ENCODE measurements around the gene PON3.
"Not testable (repeated sequence)": the region's sequence is repeated elsewhere in the genome, so short reads cannot be mapped to it uniquely, and the experiment has no call there.

PON3 gene

DNA sequence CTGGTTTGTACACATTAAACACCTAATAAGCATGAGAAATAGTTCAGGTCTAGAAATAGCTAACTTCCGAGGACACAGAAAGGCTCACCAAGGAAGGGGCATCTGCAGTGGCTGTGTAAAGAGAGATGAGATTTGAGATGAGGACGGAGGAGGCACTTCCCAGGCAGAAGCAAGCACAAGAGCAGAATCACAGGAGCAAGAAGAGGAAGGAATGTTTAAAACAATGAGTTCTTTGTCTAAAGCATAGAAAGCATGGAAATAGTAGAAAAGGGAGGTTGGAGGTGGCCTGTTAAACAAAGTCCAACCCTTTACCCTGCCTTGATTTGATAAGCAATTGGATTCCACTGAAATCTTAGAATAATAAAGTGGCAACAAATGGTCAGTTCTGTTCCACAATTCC, 11.6 kb upstream of the PON3 start:
- Histone ChIP-seq H3K9me3 (ENCODE audit: control insufficient read depth, low read length) (no peaks in the 10 kb centered on the region), H3K36me3 (ENCODE audit: control insufficient read depth, insufficient read depth, low read length, severe bottlenecking) (peaks cover 65% of the 10 kb centered on the region), H3K27me3 (replicated peaks; ENCODE audit: control insufficient read depth, insufficient read depth, low read length) (no peaks in the 10 kb centered on the region), H3K4me3 (ENCODE audit: low read length) (no peak overlapping the region), H3K4me1 (ENCODE audit: control insufficient read depth, insufficient read depth, low read length) (peaks cover 7% of the 10 kb centered on the region), H3K9ac (ENCODE audit: low read length) (no peak overlapping the region)
- no peak for DNase-seq (ENCODE audit: low read depth)

- Histone ChIP-seq H3K36me3 (ENCODE audit: control insufficient read depth, insufficient read depth, low read length, severe bottlenecking) (peaks cover 46% of the 10 kb centered on the region), H3K4me1 (ENCODE audit: control insufficient read depth, insufficient read depth, low read length) (peaks cover 7% of the 10 kb centered on the region), H3K9ac (ENCODE audit: low read length) (no peak overlapping the region), H3K4me3 (ENCODE audit: low read length) (no peak overlapping the region), H3K9me3 (ENCODE audit: control insufficient read depth, low read length) (no peaks in the 10 kb centered on the region), H3K27me3 (replicated peaks; ENCODE audit: control insufficient read depth, insufficient read depth, low read length) (no peaks in the 10 kb centered on the region)
- no peak for DNase-seq (ENCODE audit: low read depth)
These were observed 9.6 kb upstream of the PON3 start for GRCh38 chr7:95405800-95406199.

GRCh38 chr7:95405208-95405607, 9.0 kb upstream of the PON3 start:
- H3K9ac ChIP-seq (ENCODE audit: low read length), result no peak overlapping the region
- H3K4me1 ChIP-seq (ENCODE audit: control insufficient read depth, insufficient read depth, low read length), result peaks cover 7% of the 10 kb centered on the region
- H3K36me3 ChIP-seq (ENCODE audit: control insufficient read depth, insufficient read depth, low read length, severe bottlenecking), result peaks cover 42% of the 10 kb centered on the region
- DNase-seq (ENCODE audit: low read depth), result no peak
- no peaks in the 10 kb centered on the region for H3K9me3 ChIP-seq (ENCODE audit: control insufficient read depth, low read length)
- H3K4me3 ChIP-seq (ENCODE audit: low read length), result no peak overlapping the region
- H3K27me3 ChIP-seq (replicated peaks; ENCODE audit: control insufficient read depth, insufficient read depth, low read length), result no peaks in the 10 kb centered on the region

DNA sequence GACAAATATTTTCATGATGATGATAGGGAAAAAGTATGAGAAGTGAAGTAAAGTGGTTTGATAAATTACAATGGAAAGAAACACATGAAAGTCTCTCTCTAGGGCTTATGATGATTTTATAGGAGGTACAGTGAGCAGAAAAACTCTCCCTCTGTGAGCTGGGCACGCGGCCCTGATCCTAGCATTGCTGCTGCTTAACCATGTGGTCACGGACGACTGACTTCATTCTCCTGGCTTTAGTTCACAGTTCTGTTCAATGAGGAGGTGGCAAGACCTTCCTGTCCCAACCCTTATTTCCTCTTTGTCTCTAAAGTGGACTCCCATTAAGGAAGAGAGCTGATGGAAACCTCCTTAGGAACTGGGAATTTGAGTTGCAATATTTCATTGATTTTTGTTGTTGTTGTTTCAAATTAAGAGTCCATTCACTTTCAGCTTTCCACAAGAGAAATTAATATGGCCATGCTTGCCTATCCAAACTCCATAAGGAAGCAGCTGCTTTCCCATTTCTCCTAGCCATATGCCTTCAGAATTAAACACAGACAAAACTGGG, 8.2 kb upstream of the PON3 start:
- Histone ChIP-seq H3K36me3 (ENCODE audit: control insufficient read depth, insufficient read depth, low read length, severe bottlenecking) (peaks cover 36% of the 10 kb centered on the region), H3K9me3 (ENCODE audit: control insufficient read depth, low read length) (no peaks in the 10 kb centered on the region), H3K4me3 (ENCODE audit: low read length) (no peak overlapping the region), H3K9ac (ENCODE audit: low read length) (no peak overlapping the region), H3K27me3 (replicated peaks; ENCODE audit: control insufficient read depth, insufficient read depth, low read length) (no peaks in the 10 kb centered on the region), H3K4me1 (ENCODE audit: control insufficient read depth, insufficient read depth, low read length) (peaks cover 7% of the 10 kb centered on the region)
- no peak for DNase-seq (ENCODE audit: low read depth)

GRCh38 chr7:95398155-95398940, 2.2 kb upstream of the PON3 start:
- no peaks in the 10 kb centered on the region for H3K9me3 ChIP-seq (ENCODE audit: control insufficient read depth, low read length)
- no peak overlapping the region for H3K9ac ChIP-seq (ENCODE audit: low read length)
- H3K4me3 ChIP-seq (ENCODE audit: low read length), result no peak overlapping the region
- DNase-seq (ENCODE audit: low read depth), result no peak
- peaks cover 7% of the 10 kb centered on the region for H3K27me3 ChIP-seq (replicated peaks; ENCODE audit: control insufficient read depth, insufficient read depth, low read length)
- no peaks in the 10 kb centered on the region for H3K36me3 ChIP-seq (ENCODE audit: control insufficient read depth, insufficient read depth, low read length, severe bottlenecking)
- H3K4me1 ChIP-seq (ENCODE audit: control insufficient read depth, insufficient read depth, low read length), result no peaks in the 10 kb centered on the region

DNA sequence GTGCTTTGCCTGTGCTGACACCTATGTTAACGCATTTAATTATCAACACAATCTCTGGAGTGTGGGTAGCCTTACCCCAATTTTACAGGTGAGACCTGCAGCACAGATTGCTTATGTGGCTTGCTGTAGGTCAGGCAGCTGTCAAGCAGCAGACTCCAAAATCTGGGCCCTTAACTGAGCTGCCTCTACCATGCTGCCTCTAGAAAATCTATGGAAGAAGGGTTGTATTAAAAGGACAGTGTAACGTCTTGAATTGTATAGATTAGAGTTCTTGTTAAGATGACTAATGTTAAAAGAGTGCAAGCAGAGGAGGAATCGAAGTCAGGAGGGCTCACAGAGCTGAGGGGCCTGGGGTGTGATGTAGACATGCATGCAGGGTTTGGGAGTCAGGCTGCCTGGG, 1.2 kb upstream of the PON3 start:
- Histone ChIP-seq H3K9ac (ENCODE audit: low read length) (no peak overlapping the region), H3K27me3 (replicated peaks; ENCODE audit: control insufficient read depth, insufficient read depth, low read length) (peaks cover 7% of the 10 kb centered on the region), H3K4me3 (ENCODE audit: low read length) (no peak overlapping the region), H3K4me1 (ENCODE audit: control insufficient read depth, insufficient read depth, low read length) (no peaks in the 10 kb centered on the region), H3K9me3 (ENCODE audit: control insufficient read depth, low read length) (no peaks in the 10 kb centered on the region), H3K36me3 (ENCODE audit: control insufficient read depth, insufficient read depth, low read length, severe bottlenecking) (no peaks in the 10 kb centered on the region)
- no peak for DNase-seq (ENCODE audit: low read depth)

DNA sequence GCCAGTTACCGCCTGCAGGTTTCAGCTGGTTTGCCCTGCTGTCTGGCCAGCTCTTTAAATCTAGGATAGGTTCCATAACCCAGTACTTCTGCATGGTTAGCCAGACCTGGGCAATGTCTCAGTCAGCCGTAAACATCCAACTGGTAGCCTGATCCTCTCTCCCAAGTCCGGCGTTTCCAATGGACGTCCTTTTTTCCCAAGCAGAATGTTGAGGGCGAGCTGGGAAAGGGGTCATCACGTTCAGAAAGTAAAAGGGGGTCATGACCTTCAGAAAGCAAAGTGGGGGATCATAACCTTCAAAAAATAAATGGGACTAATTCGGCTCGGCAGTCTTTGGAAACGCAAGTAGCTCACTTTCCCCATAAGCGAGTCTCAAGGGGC, 430 bp downstream of the PON3 start:
- Histone ChIP-seq H3K9ac (ENCODE audit: low read length) (no peak overlapping the region), H3K4me3 (ENCODE audit: low read length) (no peak overlapping the region), H3K4me1 (ENCODE audit: control insufficient read depth, insufficient read depth, low read length) (peaks cover 5% of the 10 kb centered on the region), H3K36me3 (ENCODE audit: control insufficient read depth, insufficient read depth, low read length, severe bottlenecking) (no peaks in the 10 kb centered on the region), H3K9me3 (ENCODE audit: control insufficient read depth, low read length) (no peaks in the 10 kb centered on the region), H3K27me3 (replicated peaks; ENCODE audit: control insufficient read depth, insufficient read depth, low read length) (peaks cover 7% of the 10 kb centered on the region)
- no peak for DNase-seq (ENCODE audit: low read depth)

DNA sequence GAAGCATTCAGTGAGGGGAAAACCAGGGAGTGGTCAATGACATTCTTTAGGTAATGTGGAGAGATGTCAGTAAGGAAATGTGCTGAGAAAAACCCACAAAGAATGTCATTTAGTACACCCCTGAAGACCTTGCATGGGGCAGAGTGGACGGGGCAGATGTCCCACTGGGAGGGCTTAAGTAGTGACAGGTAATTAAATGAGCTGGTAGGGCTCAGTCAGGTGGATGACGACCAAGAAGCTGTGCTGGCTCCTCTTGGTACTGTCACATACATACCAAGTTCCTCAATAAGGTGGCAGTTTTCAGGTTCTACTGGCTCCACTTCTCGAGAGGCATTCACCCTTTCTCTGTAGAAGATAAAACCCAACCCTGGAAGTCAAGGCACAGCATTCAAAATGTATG, 1.8 kb downstream of the PON3 start:
- H3K9me3 ChIP-seq (ENCODE audit: control insufficient read depth, low read length), result no peaks in the 10 kb centered on the region
- peaks cover 5% of the 10 kb centered on the region for H3K4me1 ChIP-seq (ENCODE audit: control insufficient read depth, insufficient read depth, low read length)
- no peaks in the 10 kb centered on the region for H3K36me3 ChIP-seq (ENCODE audit: control insufficient read depth, insufficient read depth, low read length, severe bottlenecking)
- DNase-seq (ENCODE audit: low read depth), result no peak
- H3K9ac ChIP-seq (ENCODE audit: low read length), result no peak overlapping the region
- no peak overlapping the region for H3K4me3 ChIP-seq (ENCODE audit: low read length)
- peaks cover 7% of the 10 kb centered on the region for H3K27me3 ChIP-seq (replicated peaks; ENCODE audit: control insufficient read depth, insufficient read depth, low read length)

DNA sequence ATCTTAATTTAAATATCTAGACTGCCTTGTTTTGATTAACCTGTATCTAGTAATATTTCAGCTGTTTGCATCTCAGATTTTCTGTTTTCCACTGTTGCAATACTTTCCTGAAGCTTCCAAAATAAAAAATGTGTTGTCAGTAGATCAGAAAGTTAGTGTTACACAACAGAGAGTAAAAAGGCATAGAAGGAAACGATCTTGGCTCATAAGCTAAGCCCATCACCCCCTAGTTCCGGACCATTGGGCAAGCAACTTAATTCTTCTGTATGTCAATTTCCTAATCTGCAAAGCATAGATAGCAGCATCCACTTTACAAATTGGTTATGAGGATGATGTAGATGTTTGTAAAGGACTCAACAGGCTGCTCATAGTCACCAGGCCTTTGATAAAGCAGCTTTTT, 4.4 kb downstream of the PON3 start:
- no peak for DNase-seq (ENCODE audit: low read depth)
- peaks cover 5% of the 10 kb centered on the region for H3K4me1 ChIP-seq (ENCODE audit: control insufficient read depth, insufficient read depth, low read length)
- H3K36me3 ChIP-seq (ENCODE audit: control insufficient read depth, insufficient read depth, low read length, severe bottlenecking), result no peaks in the 10 kb centered on the region
- H3K4me3 ChIP-seq (ENCODE audit: low read length), result no peak overlapping the region
- no peak overlapping the region for H3K9ac ChIP-seq (ENCODE audit: low read length)
- peaks cover 2% of the 10 kb centered on the region for H3K27me3 ChIP-seq (replicated peaks; ENCODE audit: control insufficient read depth, insufficient read depth, low read length)
- H3K9me3 ChIP-seq (ENCODE audit: control insufficient read depth, low read length), result no peaks in the 10 kb centered on the region

DNA sequence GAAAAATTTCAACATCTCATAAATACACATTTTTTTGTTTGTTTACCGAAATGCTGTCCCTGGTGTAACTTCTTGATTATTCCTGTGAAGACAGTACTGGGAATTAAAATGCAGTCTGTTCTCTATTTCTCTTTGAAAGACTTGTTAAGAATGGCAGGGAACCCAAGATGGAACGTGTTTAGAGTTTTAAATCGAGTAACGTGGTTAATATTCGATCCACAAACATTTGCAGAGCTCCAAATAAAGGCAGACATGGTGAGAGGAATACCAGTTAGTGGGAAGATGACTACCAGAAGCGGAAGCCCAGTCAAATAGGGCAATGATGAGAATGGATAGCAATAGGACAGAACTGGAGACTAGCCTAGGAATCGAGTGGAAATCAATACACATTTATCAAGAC, 6.7 kb downstream of the PON3 start:
- Histone ChIP-seq H3K36me3 (ENCODE audit: control insufficient read depth, insufficient read depth, low read length, severe bottlenecking) (no peaks in the 10 kb centered on the region), H3K4me3 (ENCODE audit: low read length) (no peak overlapping the region), H3K27me3 (replicated peaks; ENCODE audit: control insufficient read depth, insufficient read depth, low read length) (no peaks in the 10 kb centered on the region), H3K4me1 (ENCODE audit: control insufficient read depth, insufficient read depth, low read length) (peaks cover 5% of the 10 kb centered on the region), H3K9ac (ENCODE audit: low read length) (no peak overlapping the region), H3K9me3 (ENCODE audit: control insufficient read depth, low read length) (no peaks in the 10 kb centered on the region)
- no peak for DNase-seq (ENCODE audit: low read depth)

DNA sequence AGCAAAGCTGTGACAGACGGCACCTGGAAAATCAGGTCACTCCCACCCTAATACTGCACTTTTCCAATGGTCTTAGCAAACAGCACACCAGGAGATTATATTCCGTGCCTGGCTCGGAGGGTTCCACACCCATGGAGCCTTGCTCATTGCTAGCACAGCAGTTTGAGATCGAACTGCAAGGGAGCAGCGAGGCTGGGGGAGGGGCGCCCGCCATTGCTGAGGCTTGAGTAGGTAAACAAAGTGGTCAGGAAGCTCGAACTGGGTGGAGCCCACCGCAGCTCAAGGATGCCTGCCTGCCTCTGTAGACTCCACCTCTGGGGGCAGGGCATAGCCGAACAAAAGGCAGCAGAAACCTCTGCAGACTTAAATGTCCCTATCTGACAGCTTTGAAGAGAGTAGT, 16.7 kb downstream of the PON3 start:
- not testable (repeated sequence) for H3K36me3 ChIP-seq (ENCODE audit: control insufficient read depth, insufficient read depth, low read length, severe bottlenecking); H3K27me3 ChIP-seq (replicated peaks; ENCODE audit: control insufficient read depth, insufficient read depth, low read length); H3K4me1 ChIP-seq (ENCODE audit: control insufficient read depth, insufficient read depth, low read length); H3K4me3 ChIP-seq (ENCODE audit: low read length); H3K9ac ChIP-seq (ENCODE audit: low read length); H3K9me3 ChIP-seq (ENCODE audit: control insufficient read depth, low read length); DNase-seq (ENCODE audit: low read depth)
